Measurements from ENCODE around the gene HSD3B2.

The HSD3B2 gene

DNA sequence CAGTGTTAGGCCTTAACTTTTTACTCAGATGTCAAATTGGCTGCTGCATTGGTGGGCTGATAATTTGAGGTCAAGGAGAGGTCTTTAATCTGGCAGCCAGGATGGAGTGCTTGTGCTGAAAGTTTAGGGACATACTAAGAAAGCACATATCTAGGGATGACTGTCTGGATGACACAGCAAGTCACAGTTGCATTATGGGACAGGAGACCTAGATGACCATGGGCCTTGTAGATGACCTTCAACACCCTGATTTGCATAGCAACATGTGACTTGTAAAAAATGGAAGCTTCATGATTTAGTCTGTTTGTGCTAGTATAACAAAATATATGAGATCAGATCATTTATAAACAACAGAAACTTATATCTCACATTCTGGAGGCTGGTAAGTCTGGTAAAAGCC, 18.0 kb upstream of the HSD3B2 start:
- no peak for DNase-seq (ENCODE audit: low spot score)

DNA sequence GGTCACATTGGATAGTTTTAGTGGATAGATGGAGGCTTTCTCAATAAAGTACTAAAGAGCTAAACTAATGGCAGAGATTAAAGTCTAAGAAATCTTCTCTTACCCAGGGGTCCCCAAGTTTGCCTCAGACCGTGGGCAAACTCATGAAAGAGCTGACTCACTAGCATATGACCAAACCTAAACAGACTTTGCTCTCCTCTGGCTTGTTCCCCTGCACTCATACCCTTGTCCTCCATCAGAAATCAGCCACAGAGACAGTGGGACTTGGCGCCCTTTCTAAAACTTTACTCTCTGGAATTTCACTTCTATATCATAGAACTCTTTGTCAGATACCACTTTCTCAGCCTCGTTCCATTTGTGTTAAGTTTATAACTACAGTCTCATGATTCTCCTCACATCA, 17.0 kb upstream of the HSD3B2 start:
- DNase-seq (ENCODE audit: low spot score), result no peak

DNA sequence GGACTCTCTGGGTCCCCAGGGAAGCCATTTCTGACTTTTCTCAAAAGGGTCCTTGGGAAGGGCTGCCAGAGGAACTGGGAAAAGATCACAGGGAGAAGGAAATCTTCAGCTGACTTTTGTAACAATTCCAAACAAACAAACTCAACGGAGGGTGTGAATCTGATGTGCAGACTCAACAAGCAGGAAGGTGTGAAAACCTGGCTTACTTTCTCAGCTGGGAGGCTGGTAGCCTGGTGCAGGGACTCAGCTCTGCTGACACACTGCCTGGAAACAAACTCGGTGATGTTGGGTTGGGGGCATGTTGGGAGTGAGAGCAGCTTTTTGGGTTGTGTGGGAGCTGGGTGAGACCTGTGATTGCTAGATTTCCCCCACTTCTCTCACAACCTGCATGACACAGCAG, 10.2 kb upstream of the HSD3B2 start:
- no peak for DNase-seq (ENCODE audit: low spot score)

DNA sequence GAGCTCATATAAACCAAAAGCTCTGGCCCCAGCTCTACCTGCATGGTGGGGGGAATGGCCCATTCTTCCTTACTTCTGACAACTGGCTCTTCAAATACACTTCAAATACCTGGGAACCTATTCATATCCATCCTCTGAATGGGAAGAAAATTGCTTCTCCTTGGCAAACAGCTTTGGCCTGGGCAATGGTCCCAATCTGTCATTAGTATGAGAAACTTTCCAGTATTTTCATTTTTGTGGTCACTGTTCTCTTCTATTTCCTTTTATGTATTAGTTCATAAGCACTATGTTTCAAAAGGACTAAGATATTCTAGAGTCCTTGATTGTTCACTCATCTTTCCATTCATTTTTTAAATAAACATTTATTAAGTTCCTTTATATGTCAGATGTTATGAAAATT, 5.2 kb upstream of the HSD3B2 start:
- no peak for DNase-seq (ENCODE audit: low spot score)

DNA sequence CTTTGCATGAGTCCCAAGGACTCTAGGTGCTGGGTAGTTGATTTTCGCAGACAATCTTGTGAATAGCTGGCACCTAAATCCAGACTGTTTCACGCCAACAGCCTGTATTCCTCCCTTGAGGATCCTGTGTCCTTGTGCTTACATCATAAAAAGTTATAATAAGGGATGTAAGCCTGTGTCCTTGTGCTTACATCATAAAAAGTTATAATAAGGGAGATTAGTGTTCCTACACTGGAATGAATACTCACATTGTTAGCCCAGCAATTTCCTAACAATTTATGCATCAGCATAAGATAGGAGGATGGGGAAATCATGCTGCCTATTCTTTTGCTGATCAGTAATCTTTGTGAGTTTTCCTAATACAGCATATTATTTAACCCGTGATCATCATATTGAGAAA, 4.0 kb upstream of the HSD3B2 start:
- DNase-seq (ENCODE audit: low spot score), result no peak

- no peak for DNase-seq (ENCODE audit: low spot score)
Observed at GRCh38 chr1:119416006-119416640, 1.2 kb downstream of the HSD3B2 start.

DNA sequence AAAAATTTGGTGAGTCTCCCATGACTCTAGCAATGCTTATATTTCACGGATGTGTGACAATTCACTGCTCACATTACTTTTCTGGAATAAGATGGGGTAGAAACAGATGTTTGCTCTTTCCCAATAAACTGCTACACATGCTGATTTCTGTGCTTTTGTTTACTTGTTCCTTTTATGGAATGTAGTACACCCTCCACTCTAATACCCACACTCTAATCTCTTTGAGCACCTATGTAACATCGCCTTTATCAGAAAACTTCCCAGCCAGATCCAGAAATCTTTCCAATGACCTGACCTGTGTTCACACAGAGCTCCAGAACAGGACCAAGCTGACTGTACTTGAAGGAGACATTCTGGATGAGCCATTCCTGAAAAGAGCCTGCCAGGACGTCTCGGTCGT, 4.2 kb downstream of the HSD3B2 start:
- DNase-seq (ENCODE audit: low spot score), result no peak

GRCh38 chr1:119420638-119421037, 5.7 kb downstream of the HSD3B2 start:
- DNase-seq (ENCODE audit: low spot score), result no peak

DNA sequence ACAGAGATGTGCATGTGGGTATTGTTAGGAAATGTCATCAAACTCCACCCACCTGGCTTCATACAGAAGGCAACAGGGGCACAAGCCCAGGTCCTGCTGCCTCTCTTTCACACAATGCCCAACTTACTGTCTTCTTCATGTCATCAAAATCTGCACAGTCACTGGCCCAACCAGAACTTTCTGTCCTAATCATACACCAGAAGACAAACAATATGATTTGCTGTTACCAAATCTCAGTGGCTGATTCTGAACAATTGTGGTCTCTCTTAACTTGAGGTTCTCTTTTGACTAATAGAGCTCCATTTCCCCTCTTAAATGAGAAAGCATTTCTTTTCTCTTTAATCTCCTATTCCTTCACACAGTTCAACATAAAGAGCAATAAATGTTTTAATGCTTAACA, 7.7 kb downstream of the HSD3B2 start:
- no peak for DNase-seq (ENCODE audit: low spot score)

GRCh38 chr1:119428991-119429390, 14.0 kb downstream of the HSD3B2 start:
- DNase-seq (ENCODE audit: low spot score), result no peak

DNA sequence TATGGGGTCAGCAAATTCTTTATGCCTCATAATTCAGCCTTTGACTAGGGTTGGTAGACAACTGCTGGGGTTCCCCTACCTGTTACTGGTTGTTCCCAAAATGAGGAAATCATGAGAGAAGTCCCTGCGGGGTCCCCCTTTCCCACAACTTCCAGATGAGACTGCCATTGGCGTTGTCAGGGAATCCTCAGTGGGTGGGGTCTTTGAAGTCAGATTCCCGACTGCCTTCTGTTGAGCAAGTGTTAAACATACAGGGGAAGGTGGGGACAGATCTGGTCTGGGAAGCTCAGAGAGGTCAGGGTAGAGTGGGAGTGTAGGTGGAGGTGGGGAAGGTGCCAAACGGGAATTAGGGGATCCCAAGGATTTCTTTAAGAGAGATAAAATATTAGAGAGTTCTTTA, 14.7 kb downstream of the HSD3B2 start:
- DNase-seq (ENCODE audit: low spot score), result no peak

- DNase-seq (ENCODE audit: low spot score), result no peak
Observed at GRCh38 chr1:119430486-119430885, 15.5 kb downstream of the HSD3B2 start.

DNA sequence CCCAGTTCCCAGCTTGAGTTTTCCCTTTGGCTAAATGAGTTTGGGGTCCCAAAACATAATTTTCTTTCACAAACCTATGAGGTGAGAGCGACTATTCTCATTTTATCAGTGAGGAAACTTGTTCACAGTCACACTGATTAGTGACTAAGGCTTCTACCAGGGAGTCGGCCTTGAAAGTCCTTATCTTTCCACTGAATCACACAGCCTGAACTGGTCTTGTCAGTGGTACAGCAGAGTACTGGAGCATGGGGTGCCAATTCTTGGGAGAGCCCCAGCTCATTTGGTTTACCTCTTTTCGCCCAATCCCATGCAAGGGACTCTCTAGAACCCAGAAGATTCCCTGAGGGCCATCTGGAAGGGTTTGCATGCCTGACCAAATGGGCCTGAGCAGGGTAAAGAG, 16.9 kb downstream of the HSD3B2 start:
- no peak for DNase-seq (ENCODE audit: low spot score)

GRCh38 chr1:119435052-119435451, 20.1 kb downstream of the HSD3B2 start:
- no peak for DNase-seq (ENCODE audit: low spot score)

GRCh38 chr1:119438761-119439160, 23.8 kb downstream of the HSD3B2 start:
- no peak for DNase-seq (ENCODE audit: low spot score)

DNA sequence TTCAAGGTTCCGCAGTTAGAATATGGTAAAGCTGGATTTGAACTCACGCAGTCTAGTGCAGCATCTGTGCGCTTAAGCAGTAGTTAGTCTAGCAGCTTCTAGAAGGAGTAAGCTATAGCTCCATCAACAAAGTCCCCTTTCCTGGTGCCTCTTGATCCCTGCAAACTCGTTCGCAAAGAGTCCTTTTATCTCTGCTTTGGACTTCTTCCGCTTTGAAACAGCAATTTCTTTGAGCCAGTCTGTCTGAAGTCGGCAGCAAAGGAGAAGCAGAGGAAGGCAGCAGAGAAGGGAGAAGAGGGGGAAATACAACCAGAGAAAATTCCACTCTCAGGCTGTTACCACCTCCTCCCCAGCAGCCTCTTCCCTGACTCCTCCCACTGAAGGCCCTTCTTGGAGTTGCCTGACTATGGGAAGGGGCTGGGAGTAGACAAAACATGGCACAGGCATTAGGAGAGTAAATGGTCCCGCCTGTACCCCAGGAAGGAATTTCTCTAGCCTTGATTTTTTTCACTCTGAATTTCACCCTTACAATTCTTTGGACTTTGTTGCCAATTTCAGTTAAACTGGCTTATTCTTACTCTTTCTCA, 25.9 kb downstream of the HSD3B2 start:
- DNase-seq (ENCODE audit: low spot score), result no peak

DNA sequence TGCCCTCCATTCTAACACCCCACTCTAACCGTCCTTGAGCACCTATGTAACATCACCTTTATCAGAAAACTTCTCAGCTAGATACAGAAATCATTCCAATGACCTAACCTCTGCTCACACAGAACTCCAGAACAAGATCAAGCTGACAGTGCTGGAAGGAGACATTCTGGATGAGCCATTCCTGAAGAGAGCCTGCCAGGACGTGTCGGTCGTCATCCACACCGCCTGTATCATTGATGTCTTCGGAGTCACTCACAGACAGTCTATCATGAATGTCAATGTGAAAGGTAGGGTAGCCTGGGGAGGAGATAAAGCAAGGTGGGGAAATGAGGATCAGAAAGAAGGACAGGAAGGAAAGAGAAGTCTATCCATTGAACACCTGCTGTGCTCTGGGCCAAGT, 27.8 kb downstream of the HSD3B2 start:
- DNase-seq (ENCODE audit: low spot score), result no peak

- no peak for DNase-seq (ENCODE audit: low spot score)
Observed at GRCh38 chr1:119446321-119446720, 31.4 kb downstream of the HSD3B2 start.

DNA sequence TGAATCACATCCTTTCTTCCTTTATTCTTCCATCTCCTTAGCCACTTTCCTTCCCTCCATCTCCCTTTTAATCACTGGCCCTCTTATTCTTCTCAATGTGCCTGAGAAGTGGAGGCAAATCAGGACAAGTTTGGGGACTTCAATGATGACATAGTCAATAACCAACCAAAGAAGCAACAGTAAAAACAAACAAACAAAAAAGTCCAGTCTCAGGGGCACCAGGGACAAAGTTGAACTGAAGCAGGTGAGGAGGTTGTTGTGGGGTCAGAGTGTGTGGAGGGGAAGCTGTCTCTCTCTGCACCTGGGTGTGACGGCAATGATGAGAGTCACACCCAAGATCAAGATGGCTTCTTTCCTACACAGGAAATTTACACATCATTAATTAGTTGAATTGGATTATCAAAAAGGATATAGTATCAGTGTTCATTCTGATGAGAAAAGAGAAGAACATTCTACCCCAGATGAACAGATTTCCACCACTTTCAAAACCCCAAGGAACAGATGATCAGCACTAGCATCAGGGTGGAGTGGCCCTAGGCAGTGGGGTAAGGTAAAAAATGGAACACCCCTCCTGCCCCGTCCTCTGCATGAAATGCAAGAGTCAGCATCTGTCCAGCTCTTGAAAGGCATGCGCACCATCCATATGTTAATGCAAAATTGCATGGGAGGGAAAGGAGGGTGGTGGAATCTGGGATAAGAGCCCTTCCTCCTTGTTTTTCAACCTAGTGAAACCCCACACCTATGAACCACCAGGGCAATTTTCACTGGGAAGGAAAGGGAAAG, 32.6 kb downstream of the HSD3B2 start:
- no peak for DNase-seq (ENCODE audit: low spot score)

DNA sequence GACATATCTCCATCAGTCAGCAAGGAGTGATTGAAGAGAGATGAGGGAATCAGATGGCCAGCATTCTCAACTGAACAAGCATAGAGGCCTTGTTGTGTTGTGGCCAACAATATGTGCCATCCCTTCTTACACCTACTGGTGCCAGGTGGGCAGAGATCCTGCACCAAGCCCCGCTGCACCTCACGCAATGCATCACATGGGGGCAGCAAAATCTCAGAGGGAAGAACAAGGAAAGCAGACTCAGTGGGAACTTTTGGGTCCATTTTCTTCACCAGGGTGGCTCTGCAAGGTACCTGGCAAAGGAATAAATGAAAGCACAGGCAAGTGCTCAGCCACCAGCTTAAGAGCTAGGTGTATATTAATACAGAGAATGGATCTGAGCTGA, 33.2 kb downstream of the HSD3B2 start:
- no peak for DNase-seq (ENCODE audit: low spot score)

GRCh38 chr1:119449971-119450370, 35.0 kb downstream of the HSD3B2 start:
- DNase-seq (ENCODE audit: low spot score), result no peak

- DNase-seq (ENCODE audit: low spot score), result no peak
Observed at GRCh38 chr1:119451158-119451557, 36.2 kb downstream of the HSD3B2 start.

- no peak for DNase-seq (ENCODE audit: low spot score)
Observed at GRCh38 chr1:119452091-119452490, 37.1 kb downstream of the HSD3B2 start.
